Transverse colon (tissue), 3 donors: ENCODE results near the gene SCN9A.

Experiments used
- CTCF ChIP-seq, 5 experiments: fragments of 200-600 bp in 3 of 5; fragments of 450-650 bp in 2 of 5; sonication (generic) in 3 of 5; IDR thresholded peaks; 1 replicate in 2 of 5; 2 replicates in 3 of 5; pipeline ENCODE4 v1.5.1; 2016 to 2017; ENCODE audit warnings: antibody characterized with exemption in 5 of 5, inconsistent platforms in 3 of 5, mild to moderate bottlenecking in 2 of 5, moderate library complexity in 1 of 5
- EP300 ChIP-seq: sonication (generic); formaldehyde crosslinking; IDR thresholded peaks from one replicate; pipeline ENCODE4 v1.6.1; 2017; ENCODE audit warnings: antibody characterized with exemption, low read depth

DNA sequence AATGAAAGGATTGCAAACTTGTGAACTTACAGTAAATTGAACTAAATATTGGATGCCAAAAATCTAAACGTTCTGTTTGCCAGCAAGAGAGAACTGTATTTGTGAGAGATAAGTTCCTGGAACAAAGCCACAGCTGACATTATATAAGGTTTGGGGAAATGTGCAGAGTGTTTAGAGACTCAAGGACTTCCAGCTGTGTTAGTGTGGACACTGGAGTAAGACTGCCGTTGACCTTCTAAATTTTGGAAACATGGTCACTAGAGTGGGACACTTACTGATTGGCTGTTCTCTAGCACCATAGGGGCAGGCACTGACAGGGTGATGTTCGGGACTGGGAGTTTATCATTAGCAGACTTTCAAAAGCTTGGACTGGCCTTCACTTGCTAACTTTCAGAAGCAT, 40.5 kb downstream of the SCN9A start:
- no peak for TF ChIP-seq EP300
- no peak for TF ChIP-seq CTCF (IDR thresholded peaks at IDR 0.05)
